Astrocyte (in vitro differentiated cells and primary cell): ENCODE data around the gene RAB40C. TPM values are rescaled to one million over a fixed set of nuclear protein-coding genes. Genes with fewer than 3 reads are reported as not detected.

ENCODE experiments used
- DNase-seq: peaks from one replicate; pipeline ENCODE4 v3.0.0-alpha.2; 2010; ENCODE audit warnings: low read depth
- FAIRE-seq: peaks from 2 replicates; lab custom pipeline; 2011; peaks lifted over from hg19 to GRCh38; lab: Jason Lieb, UNC
- H2AFZ ChIP-seq: 2 replicates; pipeline ENCODE4 v1.6.0; 2012; ENCODE audit warnings: low read depth, low read length, inconsistent platforms
- H3K27ac ChIP-seq: 2 replicates; pipeline ENCODE4 v1.5.1; 2011; ENCODE audit warnings: low read depth, low read length, inconsistent platforms
- H3K27me3 ChIP-seq: 2 replicates; pipeline ENCODE4 v1.6.0; 2011; ENCODE audit warnings: low read length, inconsistent platforms; ENCODE audit not compliant: insufficient read depth
- H3K36me3 ChIP-seq: 2 replicates; pipeline ENCODE4 v1.5.1; 2011; ENCODE audit warnings: low read length, inconsistent platforms; ENCODE audit not compliant: insufficient read depth
- H3K4me1 ChIP-seq: 2 replicates; pipeline ENCODE4 v1.5.1; 2011; ENCODE audit warnings: low read length, inconsistent platforms; ENCODE audit not compliant: insufficient read depth
- H3K4me2 ChIP-seq: 2 replicates; pipeline ENCODE4 v1.6.0; 2012; ENCODE audit warnings: low read length, inconsistent platforms
- H3K4me3 ChIP-seq: 2 replicates; pipeline ENCODE4 v1.5.1; 2011; ENCODE audit warnings: low read depth, mild to moderate bottlenecking, low read length, inconsistent platforms; ENCODE audit not compliant: insufficient read depth
- H3K79me2 ChIP-seq: 2 replicates; pipeline ENCODE4 v1.6.0; 2012; ENCODE audit warnings: mild to moderate bottlenecking, low read length, inconsistent platforms; ENCODE audit not compliant: insufficient read depth
- H3K9ac ChIP-seq: 2 replicates; pipeline ENCODE4 v1.6.0; 2012; ENCODE audit warnings: mild to moderate bottlenecking, low read length, inconsistent platforms
- H3K9me3 ChIP-seq: 2 replicates; pipeline ENCODE4 v1.5.1; 2012; ENCODE audit warnings: low read depth, mild to moderate bottlenecking, low read length, inconsistent platforms; ENCODE audit not compliant: insufficient read depth
- H4K20me1 ChIP-seq: 2 replicates; pipeline ENCODE4 v1.6.0; 2012; ENCODE audit warnings: low read length, inconsistent platforms; ENCODE audit not compliant: insufficient read depth
- H3K27ac Mint-ChIP-seq: one replicate; pipeline ENCODE4 v1.8.0; 2021; ENCODE audit warnings: mild to moderate bottlenecking, mixed read lengths; ENCODE audit not compliant: unreplicated experiment
- H3K27me3 Mint-ChIP-seq: one replicate; pipeline ENCODE4 v1.8.0; 2021; ENCODE audit warnings: low read depth, mixed read lengths; ENCODE audit not compliant: unreplicated experiment
- H3K36me3 Mint-ChIP-seq: one replicate; pipeline ENCODE4 v1.8.0; 2021; ENCODE audit warnings: low read depth, mixed read lengths; ENCODE audit not compliant: unreplicated experiment
- H3K4me1 Mint-ChIP-seq: one replicate; pipeline ENCODE4 v1.8.0; 2021; ENCODE audit warnings: low read depth, mixed read lengths; ENCODE audit not compliant: unreplicated experiment
- H3K4me3 Mint-ChIP-seq: one replicate; pipeline ENCODE4 v1.8.0; 2021; ENCODE audit warnings: mild to moderate bottlenecking, moderate library complexity, mixed read lengths; ENCODE audit not compliant: unreplicated experiment
- H3K9me3 Mint-ChIP-seq: one replicate; pipeline ENCODE4 v1.8.0; 2021; ENCODE audit warnings: mild to moderate bottlenecking, mixed read lengths; ENCODE audit not compliant: unreplicated experiment
- CTCF ChIP-seq: IDR thresholded peaks from 2 replicates; pipeline ENCODE4 v1.5.1; 2011; ENCODE audit warnings: low read depth, mild to moderate bottlenecking, inconsistent platforms, low read length, moderate library complexity; ENCODE audit not compliant: insufficient read depth
- EZH2 ChIP-seq: IDR thresholded peaks from 2 replicates; pipeline ENCODE4 v1.6.1; 2012; ENCODE audit warnings: mild to moderate bottlenecking, low read length, inconsistent platforms; ENCODE audit not compliant: insufficient read depth
- total RNA-seq: library from RNA; stranded (reverse); gene quantifications from 2 replicates; pipeline ENCODE4 v1.2.1, GENCODE V29; 2021

The RAB40C gene
- total RNA-seq, 1 donor from 2014 or later: 13.0 TPM

- no peak overlapping the region for H3K27ac Mint-ChIP-seq
- Histone ChIP-seq H3K9me3 (no peaks in the 10 kb centered on the region), H3K4me1 (peaks cover 11% of the 10 kb centered on the region), H3K9ac (no peak overlapping the region), H3K4me3 (no peak overlapping the region), H4K20me1 (peaks cover 14% of the 10 kb centered on the region), H2AFZ (no peak overlapping the region), H3K79me2 (peaks cover 15% of the 10 kb centered on the region), H3K4me2 (no peak overlapping the region), H3K27ac (no peak overlapping the region), H3K27me3 (no peaks in the 10 kb centered on the region), H3K36me3 (no peaks in the 10 kb centered on the region)
- H3K27me3 Mint-ChIP-seq: no peaks in the 10 kb centered on the region
- H3K4me1 Mint-ChIP-seq: no peaks in the 10 kb centered on the region
- FAIRE-seq (no peak), DNase-seq (no peak)
- no peaks in the 10 kb centered on the region for H3K36me3 Mint-ChIP-seq
- TF ChIP-seq EZH2 (no peak), CTCF (no peak)
- no peak overlapping the region for H3K4me3 Mint-ChIP-seq
- no peaks in the 10 kb centered on the region for H3K9me3 Mint-ChIP-seq
Observed at GRCh38 chr16:633336-634050, 43.6 kb downstream of the RAB40C start.

GRCh38 chr16:634051-634670 lies 44.3 kb downstream of the RAB40C start:
- H3K79me2 ChIP-seq: peaks cover 15% of the 10 kb centered on the region
- no peaks in the 10 kb centered on the region for H3K9me3 ChIP-seq
- no peak overlapping the region for H3K27ac Mint-ChIP-seq
- FAIRE-seq (no peak), DNase-seq (no peak)
- H3K27me3 ChIP-seq: no peaks in the 10 kb centered on the region
- no peaks in the 10 kb centered on the region for H3K4me1 Mint-ChIP-seq
- H2AFZ ChIP-seq: no peak overlapping the region
- H3K36me3 ChIP-seq: no peaks in the 10 kb centered on the region
- no peak overlapping the region for H3K27ac ChIP-seq
- no peak overlapping the region for H3K4me2 ChIP-seq
- H3K36me3 Mint-ChIP-seq: no peaks in the 10 kb centered on the region
- H4K20me1 ChIP-seq: peaks cover 14% of the 10 kb centered on the region
- H3K4me3 Mint-ChIP-seq: peak overlapping the region; percentile 57
- H3K27me3 Mint-ChIP-seq: no peaks in the 10 kb centered on the region
- H3K4me1 ChIP-seq: peaks cover 11% of the 10 kb centered on the region
- no peaks in the 10 kb centered on the region for H3K9me3 Mint-ChIP-seq
- no peak overlapping the region for H3K4me3 ChIP-seq
- H3K9ac ChIP-seq: no peak overlapping the region
- TF ChIP-seq EZH2 (no peak), CTCF (no peak)

GRCh38 chr16:634996-635395 lies 45.1 kb downstream of the RAB40C start:
- DNase-seq (no peak), FAIRE-seq (no peak)
- Mint-ChIP-seq H3K4me1 (no peaks in the 10 kb centered on the region), H3K27ac (no peak overlapping the region), H3K4me3 (peak overlapping the region; percentile 57), H3K9me3 (no peaks in the 10 kb centered on the region), H3K36me3 (no peaks in the 10 kb centered on the region), H3K27me3 (no peaks in the 10 kb centered on the region)
- H3K9me3 ChIP-seq: no peaks in the 10 kb centered on the region
- peak overlapping the region; percentile 81 for H3K9ac ChIP-seq
- H4K20me1 ChIP-seq: peaks cover 14% of the 10 kb centered on the region
- H3K4me1 ChIP-seq: peaks cover 11% of the 10 kb centered on the region
- H3K4me2 ChIP-seq: peak overlapping the region; percentile 90
- TF ChIP-seq CTCF (no peak), EZH2 (no peak)
- no peaks in the 10 kb centered on the region for H3K27me3 ChIP-seq
- no peaks in the 10 kb centered on the region for H3K36me3 ChIP-seq
- H3K79me2 ChIP-seq: peaks cover 15% of the 10 kb centered on the region
- peak overlapping the region; percentile 80 for H3K4me3 ChIP-seq
- H3K27ac ChIP-seq: no peak overlapping the region
- H2AFZ ChIP-seq: no peak overlapping the region
